Coronary artery (tissue), 2 donors: ENCODE data around the gene HIPK2.
"Not testable (repeated sequence)": the region's sequence is repeated elsewhere in the genome, so short reads cannot be mapped to it uniquely, and the experiment has no call there.

Experiments used
- DNase-seq: peaks from one replicate; pipeline ENCODE4 v3.0.0-alpha.2; 2017; ENCODE audit warnings: low spot score
- H3K27ac ChIP-seq, 2 donors: fragments of 200-600 bp; sonication (generic); one replicate each; pipeline ENCODE4 v1.5.1; 2016 to 2019
- H3K4me3 ChIP-seq: fragments of 200-600 bp; sonication (generic); 2 replicates; pipeline ENCODE4 v1.5.1; 2016; ENCODE audit warnings: mild to moderate bottlenecking, moderate library complexity
- TF ChIP-seq, protein P1 (sequence below): fragments of 200-600 bp; sonication (generic); IDR thresholded peaks from one replicate; pipeline ENCODE4 v1.5.1; 2019; ENCODE audit warnings: antibody characterized with exemption

The HIPK2 gene

DNA sequence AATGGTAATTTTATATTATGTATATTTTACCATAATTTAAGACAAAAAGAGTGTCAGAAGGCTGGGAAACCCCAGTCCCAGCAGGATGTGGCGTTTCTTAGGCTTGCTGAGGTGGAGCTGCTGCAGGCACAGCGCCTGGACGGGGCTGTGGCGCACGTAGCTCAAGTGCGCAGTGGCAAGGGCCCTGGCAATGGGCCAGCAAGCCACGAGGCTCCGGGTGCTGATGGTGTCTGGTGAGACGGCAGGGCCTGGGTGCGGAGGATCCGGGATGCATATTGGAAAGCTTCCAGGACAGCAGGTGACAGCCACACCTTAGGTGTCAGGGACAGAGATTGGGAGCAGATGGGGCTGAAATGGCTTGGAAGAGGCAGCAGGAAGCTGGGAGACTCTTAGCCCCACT, 217.1 kb downstream of the HIPK2 start:
- TF ChIP-seq, protein P1, sequence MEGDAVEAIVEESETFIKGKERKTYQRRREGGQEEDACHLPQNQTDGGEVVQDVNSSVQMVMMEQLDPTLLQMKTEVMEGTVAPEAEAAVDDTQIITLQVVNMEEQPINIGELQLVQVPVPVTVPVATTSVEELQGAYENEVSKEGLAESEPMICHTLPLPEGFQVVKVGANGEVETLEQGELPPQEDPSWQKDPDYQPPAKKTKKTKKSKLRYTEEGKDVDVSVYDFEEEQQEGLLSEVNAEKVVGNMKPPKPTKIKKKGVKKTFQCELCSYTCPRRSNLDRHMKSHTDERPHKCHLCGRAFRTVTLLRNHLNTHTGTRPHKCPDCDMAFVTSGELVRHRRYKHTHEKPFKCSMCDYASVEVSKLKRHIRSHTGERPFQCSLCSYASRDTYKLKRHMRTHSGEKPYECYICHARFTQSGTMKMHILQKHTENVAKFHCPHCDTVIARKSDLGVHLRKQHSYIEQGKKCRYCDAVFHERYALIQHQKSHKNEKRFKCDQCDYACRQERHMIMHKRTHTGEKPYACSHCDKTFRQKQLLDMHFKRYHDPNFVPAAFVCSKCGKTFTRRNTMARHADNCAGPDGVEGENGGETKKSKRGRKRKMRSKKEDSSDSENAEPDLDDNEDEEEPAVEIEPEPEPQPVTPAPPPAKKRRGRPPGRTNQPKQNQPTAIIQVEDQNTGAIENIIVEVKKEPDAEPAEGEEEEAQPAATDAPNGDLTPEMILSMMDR, result no peak
- Histone ChIP-seq H3K27ac (no peak overlapping the region), H3K4me3 (no peak overlapping the region)
- DNase-seq, result peak; percentile 57

DNA sequence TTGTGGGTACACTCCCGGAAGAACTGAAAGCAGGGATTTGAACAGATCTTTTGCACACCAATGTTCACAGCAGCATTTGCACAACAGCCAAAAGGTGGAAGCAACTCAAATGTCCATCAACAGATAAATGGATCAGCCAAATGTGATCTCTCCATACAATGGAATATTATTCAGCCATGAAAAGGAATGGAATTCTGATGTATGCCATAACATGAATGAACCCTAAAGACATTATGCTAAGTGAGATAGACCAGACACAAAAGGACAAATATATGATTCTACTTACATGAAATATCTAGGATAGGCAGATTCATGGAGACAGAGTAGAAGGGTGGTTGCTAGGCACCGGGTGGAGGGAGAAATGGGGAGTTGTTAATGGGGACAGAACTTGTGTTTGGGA, 217.6 kb downstream of the HIPK2 start:
- Histone ChIP-seq H3K27ac (no peak overlapping the region), H3K4me3 (no peak overlapping the region)
- DNase-seq, result no peak
- TF ChIP-seq, protein P1, result no peak

DNA sequence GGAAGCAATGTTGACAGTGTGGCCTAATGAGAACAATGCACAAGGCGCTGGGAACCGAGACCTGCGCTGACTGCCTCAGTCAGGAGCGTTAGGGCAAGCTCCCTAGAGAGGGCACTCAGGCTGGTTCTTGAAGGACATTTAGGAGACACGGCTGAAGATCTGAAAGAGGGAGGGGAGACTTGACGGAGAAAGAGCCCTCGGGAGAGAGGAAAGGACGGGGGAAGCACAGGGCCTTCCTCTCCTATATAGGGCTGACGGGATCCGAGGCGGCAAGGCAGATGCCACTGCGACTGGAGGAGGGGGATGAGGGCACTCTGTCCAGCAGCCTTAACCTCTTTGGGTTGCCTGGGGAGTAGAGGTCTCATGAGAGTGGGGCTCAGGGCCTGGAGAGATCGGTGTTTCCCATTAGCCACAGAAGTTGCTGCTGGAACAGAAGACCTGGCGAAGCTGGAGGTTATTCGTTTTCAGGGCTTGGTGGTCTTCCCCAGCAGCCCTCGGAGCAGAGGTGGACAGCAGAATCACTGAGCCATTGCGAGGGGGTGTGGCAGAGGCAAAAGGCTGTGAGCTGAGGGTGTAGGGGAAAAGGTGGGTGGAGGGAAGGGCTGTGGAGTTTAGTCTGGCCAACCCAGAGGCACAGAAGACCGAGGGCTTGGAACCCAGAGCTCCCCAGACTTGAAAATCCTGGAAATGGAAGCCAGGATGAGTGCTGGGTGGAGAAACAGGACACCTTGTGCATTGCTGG, 218.3 kb downstream of the HIPK2 start:
- no peak overlapping the region for H3K27ac ChIP-seq
- peak; percentile 8 for DNase-seq
- TF ChIP-seq, protein P1, result no peak

DNA sequence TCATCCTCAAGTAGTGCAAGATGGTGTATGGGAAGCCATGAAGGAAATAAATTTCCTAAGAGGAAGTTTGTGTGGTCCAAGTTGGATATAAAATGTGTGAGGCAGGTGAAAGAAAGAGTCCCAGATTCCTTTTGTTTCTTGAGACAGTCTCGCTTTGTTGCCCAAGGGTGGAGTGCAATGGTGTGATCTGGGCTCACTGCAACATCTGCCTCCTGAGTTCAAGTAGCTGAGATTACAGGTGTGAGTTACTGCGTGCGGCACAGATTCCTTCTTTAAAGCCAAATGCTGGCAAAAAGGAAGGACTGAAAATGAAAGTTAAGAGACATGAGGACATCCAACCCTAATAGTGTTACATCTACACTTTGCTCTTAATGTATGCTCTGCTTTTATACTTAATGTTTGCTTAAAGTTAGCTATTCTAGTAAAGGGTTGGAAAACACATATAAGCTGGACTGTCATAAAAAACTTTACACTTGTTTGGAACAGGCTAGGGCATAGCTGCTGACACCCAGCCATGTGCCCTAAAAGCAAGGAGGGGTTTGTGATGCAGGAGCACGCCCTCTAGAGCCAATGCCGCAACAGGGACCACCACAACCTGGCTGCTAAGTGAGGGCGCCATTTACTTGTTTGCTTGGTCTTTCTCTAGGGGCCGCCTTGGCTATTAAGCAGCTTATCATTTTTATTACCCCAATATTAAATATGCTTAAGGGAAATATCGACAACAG, 219.8 kb downstream of the HIPK2 start:
- TF ChIP-seq, protein P1, result no peak
- Histone ChIP-seq H3K27ac (no peak overlapping the region), H3K4me3 (no peak overlapping the region)
- no peak for DNase-seq

More for the DNA sequence above, 218.3 kb downstream of the HIPK2 start:
- no peak overlapping the region for H3K4me3 ChIP-seq

DNA sequence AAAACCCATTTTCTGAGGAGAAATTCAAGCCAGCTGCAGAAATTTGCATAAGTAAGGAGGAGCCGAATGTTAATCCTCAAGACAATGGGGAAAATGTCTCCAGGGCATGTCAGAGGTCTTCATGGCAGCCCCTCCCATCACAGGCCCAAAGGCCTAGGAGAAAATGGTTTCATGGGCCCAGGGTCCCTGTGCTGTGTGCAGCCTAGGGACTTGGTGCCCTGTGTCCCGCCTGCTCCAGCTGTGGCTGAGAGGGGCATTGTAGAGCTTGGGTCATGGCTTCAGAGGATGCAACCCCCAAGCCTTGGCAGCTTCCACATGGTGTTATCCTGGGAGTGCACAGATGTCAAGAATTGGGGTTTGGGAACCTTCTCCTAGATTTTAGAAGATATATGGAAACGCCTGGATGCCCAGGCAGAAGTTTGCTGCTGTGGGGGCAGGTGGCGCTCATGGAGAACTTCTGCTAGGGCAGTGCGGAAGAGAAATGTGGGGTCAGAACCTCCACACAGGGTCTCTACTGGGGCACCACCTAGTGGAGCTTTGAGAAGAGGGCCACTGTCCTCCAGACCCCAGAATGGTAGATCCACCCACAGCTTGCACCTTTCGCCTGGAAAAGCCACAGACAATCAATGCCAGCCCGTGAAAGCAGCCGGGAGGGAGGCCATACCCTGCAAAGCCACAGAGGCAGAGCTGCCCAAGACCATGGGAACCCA, 223.7 kb downstream of the HIPK2 start:
- H3K27ac ChIP-seq, DNase-seq, H3K4me3 ChIP-seq: not testable (repeated sequence)

DNA sequence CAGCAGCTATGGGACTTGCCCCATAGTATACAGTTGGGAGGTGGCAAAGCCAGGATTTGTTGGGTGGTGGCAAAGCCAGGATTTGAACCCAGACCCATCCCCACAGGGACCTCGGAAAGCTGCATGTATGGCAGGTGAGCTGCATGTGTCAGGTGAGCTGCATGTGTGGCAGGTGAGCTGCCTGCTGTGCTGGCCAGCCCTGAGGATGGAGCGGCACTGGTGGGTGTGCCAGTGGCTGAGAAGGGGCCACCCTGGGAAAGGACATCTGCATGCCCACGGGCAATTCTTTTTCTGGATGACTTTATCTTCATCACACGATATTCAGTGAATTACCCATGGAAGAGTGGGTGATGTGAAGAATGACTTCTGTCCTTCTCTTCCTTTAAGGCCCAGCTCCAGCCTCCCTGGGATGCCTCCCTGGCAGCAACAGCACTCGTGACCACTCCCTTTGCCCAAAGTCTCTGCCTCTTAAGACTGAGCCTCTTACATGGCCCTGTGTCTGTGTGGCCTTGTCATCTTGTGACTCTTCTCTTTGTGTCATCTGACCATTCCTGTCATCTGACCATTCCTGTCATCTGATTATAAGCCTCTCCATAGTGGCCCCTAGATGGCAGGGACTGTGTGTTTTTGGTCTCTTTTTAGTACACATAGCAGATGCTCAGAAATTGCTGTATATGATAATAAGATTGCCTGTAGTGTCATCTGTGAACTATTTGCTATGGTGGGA, 229.3 kb downstream of the HIPK2 start:
- Histone ChIP-seq H3K27ac (no peak overlapping the region), H3K4me3 (no peak overlapping the region)
- DNase-seq, result no peak
- TF ChIP-seq, protein P1, result no peak

DNA sequence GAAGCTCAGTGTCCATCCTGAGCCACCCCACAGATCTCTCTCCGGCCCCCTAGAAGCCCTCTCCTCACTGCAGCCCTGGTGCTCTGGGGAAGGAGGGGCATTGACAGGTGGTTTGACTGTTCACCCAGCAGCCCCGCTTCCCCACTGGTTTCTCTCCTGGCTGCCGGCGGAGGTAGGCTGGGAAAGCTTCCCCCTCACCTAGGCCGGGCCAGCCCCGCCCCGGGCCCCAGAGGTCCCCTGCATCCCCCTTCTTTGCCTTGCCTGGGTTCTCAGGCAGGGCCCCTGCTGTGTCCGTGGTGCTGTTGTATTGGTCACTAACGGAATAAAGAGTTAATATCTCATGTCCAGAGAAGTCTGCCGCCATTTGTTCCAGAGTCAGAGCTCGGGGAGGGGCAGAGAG, 233.2 kb downstream of the HIPK2 start:
- no peak for DNase-seq
- TF ChIP-seq, protein P1, result no peak
- H3K27ac ChIP-seq, result no peak overlapping the region
- no peak overlapping the region for H3K4me3 ChIP-seq
